Peyer's patch (tissue), 4 donors: Measurements from ENCODE around the gene RPS2. TPM values are rescaled to one million over a fixed set of nuclear protein-coding genes. Genes with fewer than 3 reads are reported as not detected.

ENCODE experiments used
- DNase-seq, 3 donors: peaks; one replicate each; pipeline ENCODE4 v3.0.0-alpha.2; 2017 to 2019
- H3K27ac ChIP-seq, 4 donors: fragments of 200-600 bp; sonication (generic); one replicate each; pipeline ENCODE4 v1.5.1; 2016 to 2019
- H3K27me3 ChIP-seq, 2 donors: fragments of 200-600 bp; sonication (generic); one replicate each; pipeline ENCODE4 v1.5.1; 2019
- H3K36me3 ChIP-seq, 3 donors: fragments of 200-600 bp; sonication (generic); one replicate each; pipeline ENCODE4 v1.5.1; 2016 to 2019
- H3K4me1 ChIP-seq, 4 donors: fragments of 200-600 bp; sonication (generic); one replicate each; pipeline ENCODE4 v1.5.1; 2016 to 2019
- H3K4me3 ChIP-seq, 4 donors: fragments of 200-600 bp; sonication (generic); 1 replicate in 3 of 4; 2 replicates in 1 of 4; pipeline ENCODE4 v1.5.1; 2016 to 2019; ENCODE audit warnings: mild to moderate bottlenecking in 1 of 4
- H3K9me3 ChIP-seq, 4 donors: fragments of 200-600 bp; sonication (generic); one replicate each; pipeline ENCODE4 v1.5.1; 2016 to 2019; ENCODE audit warnings: mild to moderate bottlenecking in 1 of 4
- POLR2A ChIP-seq, 2 donors: fragments of 450-650 bp; IDR thresholded peaks; one replicate each; pipeline ENCODE4 v1.5.1; 2017; ENCODE audit warnings: antibody characterized with exemption in 2 of 2, mild to moderate bottlenecking in 2 of 2, moderate library complexity in 2 of 2
- total RNA-seq, 4 donors: library from RNA; depleted of rRNA; stranded (reverse); fragments of >200 nt; gene quantifications; one replicate each; pipeline ENCODE4 v1.1.0, GENCODE V29; 2016
- TF ChIP-seq, protein P1 (sequence below), 6 experiments: fragments of 450-650 bp in 4 of 6; fragments of 200-600 bp in 2 of 6; sonication (generic) in 1 of 6; IDR thresholded peaks; one replicate each; pipeline ENCODE4 v1.5.1; 2017 to 2019; ENCODE audit warnings: antibody characterized with exemption in 6 of 6, mild to moderate bottlenecking in 3 of 6, moderate library complexity in 1 of 6

Gene RPS2
- total RNA-seq, 4 donors from 2014 or later, result 736 to 1,881 (median 1,543) TPM

DNA sequence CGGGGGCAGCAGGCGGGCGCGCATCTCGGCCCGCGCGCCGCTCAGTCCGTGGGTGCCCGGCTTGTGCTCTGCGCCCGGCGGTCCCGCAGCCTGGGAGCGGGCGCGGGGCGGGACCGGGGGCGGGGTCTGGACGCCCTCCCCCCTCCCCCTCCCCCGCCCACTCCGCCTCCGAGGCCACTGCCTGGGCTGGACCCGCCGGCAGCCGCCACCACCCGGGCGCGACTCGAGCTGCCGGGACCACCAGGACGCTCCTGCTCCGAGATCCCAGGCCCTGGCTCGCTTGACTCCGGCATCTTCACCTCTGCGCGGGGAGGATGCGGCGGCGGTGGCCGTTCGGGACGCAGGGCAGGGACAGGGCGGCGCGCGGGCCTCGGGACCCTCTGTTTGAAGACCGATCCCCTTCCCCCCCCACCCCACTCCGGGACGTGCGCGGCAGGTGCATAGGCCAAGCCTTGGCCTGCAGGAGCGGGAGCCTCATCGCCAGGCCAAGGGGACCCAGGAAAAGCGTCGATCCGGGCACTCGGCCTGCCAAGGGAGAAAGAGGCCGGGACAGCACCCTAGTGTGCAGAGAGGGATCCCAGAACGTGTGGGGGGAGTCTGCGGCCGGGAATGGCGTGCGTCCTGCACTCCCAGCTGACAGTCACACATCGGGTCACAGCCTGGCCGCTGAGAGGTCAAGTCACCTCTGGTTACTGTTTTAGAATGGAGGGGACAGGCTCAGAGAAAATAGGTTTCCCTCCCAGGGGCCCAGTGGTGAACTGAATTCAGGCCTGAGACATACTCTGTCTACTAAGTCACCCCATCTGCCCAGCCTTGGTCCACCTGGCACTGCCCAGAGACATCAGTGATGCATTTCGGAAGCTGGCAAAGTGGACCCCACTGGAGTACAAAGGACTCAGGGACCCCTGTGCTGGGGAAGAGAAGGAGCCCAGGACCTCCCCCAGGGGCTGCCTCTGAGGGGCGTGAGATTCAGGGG, 46.0 kb downstream of the RPS2 start, which contains the start of gene HS3ST6:
TSS of gene HS3ST6 (minus strand) at position 65 of the 976 bp plus-strand sequence. CDS start 92 bp downstream, outside the sequence.
- H3K4me1 ChIP-seq, result peaks cover 0 to 23% (median 4%) of the 10 kb centered on the region in 4 donors
- no peaks in the 10 kb centered on the region for H3K9me3 ChIP-seq
- no peaks in the 10 kb centered on the region for H3K36me3 ChIP-seq
- no peak within 1 kb of the TSS for H3K4me3 ChIP-seq
- H3K27ac ChIP-seq, result no peak within 1 kb of the TSS
- DNase-seq, result no peak
- H3K27me3 ChIP-seq, result peaks cover 0 to 34% of the 10 kb centered on the region in 2 donors
- TF ChIP-seq POLR2A (IDR thresholded peaks at IDR 0.05), result no peak
- TF ChIP-seq, protein P1, sequence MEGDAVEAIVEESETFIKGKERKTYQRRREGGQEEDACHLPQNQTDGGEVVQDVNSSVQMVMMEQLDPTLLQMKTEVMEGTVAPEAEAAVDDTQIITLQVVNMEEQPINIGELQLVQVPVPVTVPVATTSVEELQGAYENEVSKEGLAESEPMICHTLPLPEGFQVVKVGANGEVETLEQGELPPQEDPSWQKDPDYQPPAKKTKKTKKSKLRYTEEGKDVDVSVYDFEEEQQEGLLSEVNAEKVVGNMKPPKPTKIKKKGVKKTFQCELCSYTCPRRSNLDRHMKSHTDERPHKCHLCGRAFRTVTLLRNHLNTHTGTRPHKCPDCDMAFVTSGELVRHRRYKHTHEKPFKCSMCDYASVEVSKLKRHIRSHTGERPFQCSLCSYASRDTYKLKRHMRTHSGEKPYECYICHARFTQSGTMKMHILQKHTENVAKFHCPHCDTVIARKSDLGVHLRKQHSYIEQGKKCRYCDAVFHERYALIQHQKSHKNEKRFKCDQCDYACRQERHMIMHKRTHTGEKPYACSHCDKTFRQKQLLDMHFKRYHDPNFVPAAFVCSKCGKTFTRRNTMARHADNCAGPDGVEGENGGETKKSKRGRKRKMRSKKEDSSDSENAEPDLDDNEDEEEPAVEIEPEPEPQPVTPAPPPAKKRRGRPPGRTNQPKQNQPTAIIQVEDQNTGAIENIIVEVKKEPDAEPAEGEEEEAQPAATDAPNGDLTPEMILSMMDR (IDR thresholded peaks at IDR 0.05), result no peak

DNA sequence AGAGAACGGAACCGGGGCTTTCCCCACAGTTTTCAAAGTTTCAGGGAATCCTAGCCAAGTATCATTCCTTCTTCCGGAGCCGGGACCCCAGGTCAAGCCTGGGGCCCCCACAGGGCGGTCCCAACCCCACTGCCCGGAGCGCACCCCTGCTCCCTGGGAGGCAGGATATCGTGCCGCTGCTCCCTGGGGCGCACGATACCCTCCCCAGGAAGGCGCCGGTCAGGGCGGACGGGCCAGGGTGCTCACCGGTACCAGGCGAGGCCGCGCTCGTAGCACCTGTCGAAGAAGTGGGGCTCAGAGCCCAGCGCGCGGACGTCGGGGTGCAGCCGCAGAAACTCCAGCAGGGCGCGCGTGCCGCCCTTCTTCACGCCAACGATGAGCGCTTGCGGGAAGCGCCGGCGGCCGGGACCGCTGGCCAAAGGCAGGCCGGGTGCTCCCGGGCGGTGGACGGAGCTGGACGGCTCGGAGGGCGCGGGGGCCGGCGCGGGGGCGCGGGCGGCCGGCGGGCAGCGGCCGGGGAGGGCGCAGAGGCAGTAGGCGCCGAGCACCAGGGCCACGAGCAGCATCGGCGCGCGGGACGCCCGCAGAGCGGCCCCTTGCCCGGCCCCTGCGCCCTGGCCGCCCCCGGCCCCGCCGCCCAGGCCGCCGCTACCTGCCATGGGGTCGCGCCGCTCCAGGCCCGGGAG, 46.8 kb downstream of the RPS2 start:
- H3K27me3 ChIP-seq, result peaks cover 0 to 34% of the 10 kb centered on the region in 2 donors
- no peaks in the 10 kb centered on the region for H3K9me3 ChIP-seq
- no peak overlapping the region for H3K27ac ChIP-seq
- no peak overlapping the region for H3K4me3 ChIP-seq
- no peak for TF ChIP-seq POLR2A (IDR thresholded peaks at IDR 0.05)
- TF ChIP-seq, protein P1 (IDR thresholded peaks at IDR 0.05), result no peak
- H3K36me3 ChIP-seq, result no peaks in the 10 kb centered on the region
- H3K4me1 ChIP-seq, result peaks cover 0 to 21% (median 4%) of the 10 kb centered on the region in 4 donors
- no peak for DNase-seq

DNA sequence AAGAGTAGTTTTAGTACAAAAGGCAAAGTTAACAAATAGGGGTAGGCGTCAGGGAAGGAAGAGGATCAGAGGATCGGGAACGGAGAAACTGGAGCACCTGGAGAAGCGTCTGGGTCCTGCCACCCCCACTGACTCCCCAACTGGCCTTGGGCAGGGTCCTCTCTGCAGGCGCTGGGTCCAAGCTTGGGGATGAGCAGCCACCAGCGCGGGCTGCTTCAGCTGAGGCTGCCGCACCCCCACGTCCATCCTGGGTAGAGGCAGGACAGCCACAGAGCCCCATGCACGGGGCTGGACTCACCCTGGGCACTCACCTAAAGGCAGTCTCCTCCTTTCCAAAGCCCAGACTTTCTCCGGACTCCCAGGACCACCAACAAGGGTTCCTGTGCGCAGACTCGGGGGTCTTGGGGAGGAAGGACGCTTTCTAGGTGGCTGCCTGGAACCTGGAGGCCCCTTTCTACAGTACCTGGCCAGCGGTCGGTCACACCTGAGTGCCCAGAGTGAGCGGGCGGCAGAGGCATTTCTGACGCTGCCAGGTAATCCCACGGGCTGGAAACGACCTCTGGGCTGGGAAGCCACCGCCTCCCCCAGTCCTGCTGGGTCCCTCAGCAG, 47.5 kb downstream of the RPS2 start:
- H3K27ac ChIP-seq, result no peak overlapping the region
- peaks cover 0 to 21% (median 4%) of the 10 kb centered on the region in 4 donors for H3K4me1 ChIP-seq
- H3K4me3 ChIP-seq, result no peak overlapping the region
- H3K36me3 ChIP-seq, result no peaks in the 10 kb centered on the region
- TF ChIP-seq, protein P1 (IDR thresholded peaks at IDR 0.05), result no peak
- peaks cover 0 to 34% of the 10 kb centered on the region in 2 donors for H3K27me3 ChIP-seq
- DNase-seq, result no peak
- no peaks in the 10 kb centered on the region for H3K9me3 ChIP-seq

DNA sequence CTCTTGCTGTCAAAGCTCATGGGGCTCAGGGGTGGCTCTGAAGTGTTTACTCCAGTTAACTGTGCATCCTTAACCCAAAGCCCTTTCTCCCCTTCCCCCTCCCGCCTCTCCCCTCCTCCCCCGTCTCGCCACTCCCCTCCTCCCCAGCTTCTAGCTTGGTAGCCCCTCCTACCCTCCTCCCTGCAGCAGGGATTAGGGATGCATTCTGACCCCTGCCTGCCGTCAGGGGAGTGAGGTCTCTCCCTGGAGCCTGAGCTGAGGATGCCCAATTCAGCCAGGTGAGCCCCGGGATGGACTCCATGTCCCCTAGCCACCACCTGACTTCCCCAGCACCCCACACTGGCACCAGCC, 48.0 kb downstream of the RPS2 start:
- no peak overlapping the region for H3K27ac ChIP-seq
- peaks cover 0 to 34% of the 10 kb centered on the region in 2 donors for H3K27me3 ChIP-seq
- no peak overlapping the region for H3K4me3 ChIP-seq
- no peaks in the 10 kb centered on the region for H3K36me3 ChIP-seq
- peaks cover 0 to 21% (median 4%) of the 10 kb centered on the region in 4 donors for H3K4me1 ChIP-seq
- H3K9me3 ChIP-seq, result no peaks in the 10 kb centered on the region
- DNase-seq, result no peak
- TF ChIP-seq, protein P1 (IDR thresholded peaks at IDR 0.05), result no peak
- no peak for TF ChIP-seq POLR2A (IDR thresholded peaks at IDR 0.05)
